HepG2 (cell line): ENCODE results near the gene AP3B1. TPM values are rescaled to one million over a fixed set of nuclear protein-coding genes. Genes with fewer than 3 reads are reported as not detected.

ENCODE experiments used
- EZH2 ChIP-seq: conservative IDR thresholded peaks from 2 replicates; pipeline ENCODE4 v1.6.1; 2012; ENCODE audit warnings: mild to moderate bottlenecking, low read depth, low read length, moderate library complexity
- HNF4G ChIP-seq, 2 experiments: sonication (generic) in 1 of 2; formaldehyde crosslinking in 1 of 2; IDR thresholded peaks; 2 replicates each; pipeline versions ENCODE4 v1.4.0 to v1.6.1; 2011 to 2020; ENCODE audit warnings: borderline replicate concordance in 2 of 2, low read depth in 2 of 2, mild to moderate bottlenecking in 2 of 2, low read length in 1 of 2, missing genetic modification reagents in 1 of 2, moderate library complexity in 1 of 2
- HOXA3 ChIP-seq: sonication (generic); formaldehyde crosslinking; IDR thresholded peaks from 2 replicates; pipeline ENCODE4 v1.5.0; 2020; ENCODE audit warnings: missing genetic modification reagents
- KLF6 ChIP-seq: IDR thresholded peaks from 2 replicates; pipeline ENCODE4 v1.8.0; 2016; ENCODE audit warnings: missing biosample characterization, missing genetic modification reagents
- MXD4 ChIP-seq: IDR thresholded peaks from 2 replicates; pipeline ENCODE4 v1.6.1; 2016; ENCODE audit warnings: mild to moderate bottlenecking, missing biosample characterization, missing genetic modification reagents
- NFAT5 ChIP-seq: sonication (generic); formaldehyde crosslinking; IDR thresholded peaks from 2 replicates; pipeline ENCODE4 v1.4.0; 2020; ENCODE audit warnings: missing genetic modification reagents
- PAX8 ChIP-seq: sonication (generic); formaldehyde crosslinking; IDR thresholded peaks from 2 replicates; pipeline ENCODE4 v1.8.0; 2022; ENCODE audit warnings: mild to moderate bottlenecking, missing genetic modification reagents, borderline replicate concordance
- RFXANK ChIP-seq: IDR thresholded peaks from 2 replicates; pipeline ENCODE4 v1.6.1; 2016
- SALL1 ChIP-seq: sonication (generic); formaldehyde crosslinking; IDR thresholded peaks from 2 replicates; pipeline ENCODE4 v1.8.0; 2022; ENCODE audit warnings: mild to moderate bottlenecking, missing genetic modification reagents
- SNAI1 ChIP-seq: sonication (generic); formaldehyde crosslinking; IDR thresholded peaks from 2 replicates; pipeline ENCODE4 v1.5.0; 2020; ENCODE audit warnings: mild to moderate bottlenecking, missing genetic modification reagents, borderline replicate concordance
- TARDBP ChIP-seq: sonication (generic); formaldehyde crosslinking; IDR thresholded peaks from 2 replicates; pipeline ENCODE4 v1.8.0; 2022; ENCODE audit warnings: mild to moderate bottlenecking, missing genetic modification reagents
- TBL1XR1 ChIP-seq: fragments of 150-350 bp; IDR thresholded peaks from 2 replicates; pipeline ENCODE4 v1.6.1; 2014; ENCODE audit warnings: borderline replicate concordance, low read length; ENCODE audit not compliant: partially characterized antibody
- TEAD3 ChIP-seq: optimal IDR thresholded peaks from 2 replicates; pipeline ENCODE3; 2016; ENCODE audit warnings: borderline replicate concordance
- ZNF142 ChIP-seq: sonication (generic); formaldehyde crosslinking; IDR thresholded peaks from 2 replicates; pipeline ENCODE4 v1.4.0; 2020; ENCODE audit warnings: missing genetic modification reagents
- ZNF430 ChIP-seq: sonication (generic); formaldehyde crosslinking; IDR thresholded peaks from 2 replicates; pipeline ENCODE4 v1.9.0; 2021; ENCODE audit warnings: mild to moderate bottlenecking, missing genetic modification reagents
- ZNF563 ChIP-seq: sonication (generic); formaldehyde crosslinking; IDR thresholded peaks from 2 replicates; pipeline ENCODE4 v1.8.0; 2022; ENCODE audit warnings: mild to moderate bottlenecking, moderate library complexity, missing genetic modification reagents
- ZSCAN25 ChIP-seq: sonication (generic); formaldehyde crosslinking; IDR thresholded peaks from 2 replicates; pipeline ENCODE4 v1.8.0; 2022; ENCODE audit warnings: mild to moderate bottlenecking, missing genetic modification reagents
- ZSCAN31 ChIP-seq: sonication (generic); formaldehyde crosslinking; IDR thresholded peaks from 2 replicates; pipeline ENCODE4 v1.5.0; 2020; ENCODE audit warnings: low read depth, mild to moderate bottlenecking, missing genetic modification reagents
- polyA plus RNA-seq, 8 experiments: library from polyadenylated mRNA; depleted of rRNA in 3 of 8; stranded (reverse) in 7 of 8; unstranded in 1 of 8; fragments of >200 nt; fragmentation: Illumina TruSeq in 4 of 8; extraction: Trizol in 4 of 8; gene quantifications; 2 replicates each; pipeline versions ENCODE4 v1.2.1 to v1.2.3, GENCODE V29; 2011 to 2016; ENCODE audit warnings: low read depth in 4 of 8, missing spikeins in 1 of 8, mixed read lengths in 1 of 8; ENCODE audit not compliant: insufficient read depth in 1 of 8
- total RNA-seq, 5 experiments: library from RNA; depleted of rRNA; stranded (reverse); fragments of >200 nt; fragmentation: Illumina TruSeq; extraction: Trizol; gene quantifications; 2 replicates each; pipeline ENCODE4 v1.2.3, GENCODE V29; 2016; ENCODE audit warnings: low read depth in 1 of 5

Gene AP3B1
- total and polyA plus RNA-seq, 2 of the 13 experiments (the other 11 are each of a cell fraction or from before 2014, with no cell fraction given): 37.7 to 51.2 TPM

- TF ChIP-seq NFAT5 (CRISPR knock-in tag) (no peak), PAX8 (CRISPR knock-in tag) (no peak), TARDBP (CRISPR knock-in tag) (peak; percentile 70; the same call in 1 of the 2 replicates), KLF6 (CRISPR knock-in tag) (0 out of 2 replicates have a peak, but pooled peaks have one; percentile 49), ZNF430 (CRISPR knock-in tag) (peak; percentile 34; the same call in 1 of the 2 replicates), SALL1 (CRISPR knock-in tag) (peak; percentile 61; the same call in 1 of the 2 replicates), MXD4 (CRISPR knock-in tag) (peak; percentile 75; the same call in 1 of the 2 replicates), HOXA3 (CRISPR knock-in tag) (peak; percentile 61; the same call in 1 of the 2 replicates), HNF4G (IDR thresholded peaks at IDR 0.05; ENCODE audit: borderline replicate concordance, low read depth, low read length) (0 out of 2 replicates have a peak, but pooled peaks have one; percentile 26), HNF4G (CRISPR knock-in tag; IDR thresholded peaks at IDR 0.05; ENCODE audit: borderline replicate concordance, low read depth) (0 out of 2 replicates have a peak, but pooled peaks have one; percentile 37), RFXANK (CRISPR knock-in tag) (0 out of 2 replicates have a peak, but pooled peaks have one; percentile 22), TBL1XR1 (peak; percentile 48), ZSCAN31 (CRISPR knock-in tag) (peak; percentile 100), TEAD3 (CRISPR knock-in tag) (peak; percentile 69), ZSCAN25 (CRISPR knock-in tag) (no peak), EZH2 (no peak), ZNF563 (CRISPR knock-in tag) (peak; percentile 84; the same call in 1 of the 2 replicates), ZNF142 (CRISPR knock-in tag) (peak; percentile 53; the same call in 1 of the 2 replicates), SNAI1 (CRISPR knock-in tag) (peak; percentile 82)
Measured at GRCh38 chr5:78294248-78295034, at the start of gene AP3B1 (continued).
